GM19035 (cell line): Measurements from ENCODE around the gene SLC2A10.

ENCODE experiments used
- ATAC-seq: cut with Tn5 transposase; IDR thresholded peaks from one replicate; pipeline ENCODE4 v1.9.1; 2021; ENCODE audit not compliant: unreplicated experiment

The SLC2A10 gene

DNA sequence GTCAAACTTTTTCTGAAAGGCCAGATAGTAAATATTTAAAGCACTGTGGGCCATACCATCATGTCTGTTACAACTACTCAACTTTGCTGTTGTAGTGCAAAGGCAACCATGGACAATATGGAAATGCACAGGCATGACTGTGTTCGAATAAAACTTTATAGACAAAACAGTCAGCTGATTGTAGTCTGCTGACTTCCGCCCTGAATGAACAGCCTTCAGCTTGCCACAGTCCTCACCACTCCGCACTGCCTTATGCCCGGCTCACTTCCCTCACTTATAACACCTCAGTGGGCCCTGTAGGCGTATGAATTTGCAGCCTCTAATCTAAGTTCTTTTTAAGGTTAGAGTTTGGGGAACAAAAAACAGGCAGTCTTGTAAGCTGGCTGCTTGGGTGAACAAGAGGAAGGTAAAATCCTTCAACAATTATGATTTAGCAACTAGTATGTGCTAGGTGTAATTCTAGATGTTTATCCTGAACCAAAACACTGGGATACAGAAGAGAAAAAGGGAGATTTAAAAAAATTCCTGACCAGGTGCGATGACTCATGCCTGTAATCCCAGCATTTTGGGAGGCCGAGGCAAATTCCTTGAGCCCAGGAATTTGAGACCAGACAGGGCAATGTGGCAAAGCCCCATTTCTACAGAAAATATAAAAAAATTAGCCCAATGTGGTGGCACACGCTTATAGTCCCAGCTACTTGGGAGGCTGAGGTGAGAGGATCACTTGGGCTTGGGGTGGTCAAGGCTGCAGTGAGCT is 6.8 kb upstream of the SLC2A10 start:
- ATAC-seq: no peak

DNA sequence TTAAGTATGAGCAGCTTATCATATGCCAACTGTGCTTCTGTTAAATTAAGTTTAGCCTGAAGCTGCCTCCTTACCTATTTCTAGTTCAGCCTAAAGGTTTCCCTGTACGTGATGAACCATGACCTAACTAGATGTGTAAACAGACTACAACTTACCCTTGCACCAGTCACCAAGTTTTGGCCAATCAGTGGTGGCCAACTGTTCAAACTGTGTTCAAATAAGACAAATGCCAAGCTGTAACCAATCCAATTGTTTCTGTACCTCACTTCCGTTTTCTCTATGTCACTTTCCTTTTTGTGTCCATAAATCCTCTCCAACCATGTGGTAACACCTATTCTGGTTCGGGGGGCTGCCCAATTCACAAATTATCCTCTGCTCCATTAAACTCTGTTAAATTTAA is 6.0 kb upstream of the SLC2A10 start:
- ATAC-seq: no peak

DNA sequence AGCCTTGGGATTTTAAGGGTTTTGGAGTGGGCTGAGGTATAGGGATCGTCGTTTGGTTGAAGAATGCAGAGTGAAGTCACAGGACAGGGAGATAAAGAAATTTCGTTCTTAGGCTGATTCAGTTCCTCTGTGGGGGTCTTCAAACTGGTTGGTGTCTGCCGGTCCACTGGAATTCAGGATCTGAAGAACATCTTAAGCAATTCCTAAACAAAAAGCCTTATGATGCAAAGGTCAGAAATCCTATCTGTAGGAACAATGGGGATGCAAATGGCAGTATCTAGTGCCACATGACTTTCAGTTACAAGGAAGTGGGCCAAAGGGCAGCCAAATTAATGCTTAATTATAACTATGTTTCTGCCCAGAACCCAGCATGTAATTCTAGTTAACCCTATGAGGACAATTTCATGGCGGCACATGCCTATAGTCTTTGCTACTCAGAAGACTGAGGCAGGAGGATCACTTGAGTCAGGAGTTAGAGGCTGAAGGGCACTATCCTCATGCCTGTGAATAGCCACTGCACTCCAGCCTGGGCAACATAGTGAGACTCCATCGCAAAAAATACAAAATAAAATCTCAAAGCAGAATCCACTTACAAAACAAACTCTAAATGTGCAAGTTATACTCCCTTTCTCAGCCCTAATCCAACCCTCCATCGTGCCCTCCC is 4.6 kb upstream of the SLC2A10 start:
- ATAC-seq: no peak

DNA sequence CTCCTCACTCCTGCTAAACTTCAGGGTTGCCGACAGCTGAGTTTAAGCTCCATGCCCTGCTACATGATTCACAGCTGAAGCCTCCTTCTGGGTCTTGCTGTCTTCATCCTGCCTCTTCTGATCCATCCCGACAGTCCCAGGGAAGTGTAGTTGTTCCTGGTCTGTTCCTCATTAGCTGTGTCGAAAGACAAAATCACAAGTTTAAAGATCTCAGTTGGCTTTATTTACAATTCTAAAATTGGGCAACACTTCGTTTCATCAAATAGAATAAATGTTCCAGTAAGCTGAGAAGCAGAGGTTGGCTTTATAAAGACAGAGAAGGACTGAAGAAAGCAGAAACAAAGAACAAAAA is 4.1 kb upstream of the SLC2A10 start:
- ATAC-seq: no peak

DNA sequence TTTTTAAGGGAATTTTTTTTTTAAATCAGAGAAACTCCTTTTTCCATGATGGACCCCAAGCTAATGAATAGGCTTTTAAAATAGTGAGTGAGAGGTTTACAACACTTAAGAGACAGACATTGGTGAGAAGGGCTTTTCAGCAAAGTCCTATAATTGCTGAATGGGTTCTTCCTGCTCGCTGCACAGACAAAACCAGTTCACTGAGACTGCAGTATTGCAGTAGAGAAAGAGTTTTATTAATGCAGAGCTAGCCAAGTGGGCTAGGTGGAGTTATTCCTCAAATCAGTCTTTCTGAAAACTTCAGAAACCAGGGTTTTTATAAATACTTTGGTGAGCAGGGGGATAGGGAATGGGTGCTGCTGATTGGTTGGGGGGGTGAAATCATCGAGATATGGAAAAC is 3.2 kb upstream of the SLC2A10 start:
- ATAC-seq: no peak

DNA sequence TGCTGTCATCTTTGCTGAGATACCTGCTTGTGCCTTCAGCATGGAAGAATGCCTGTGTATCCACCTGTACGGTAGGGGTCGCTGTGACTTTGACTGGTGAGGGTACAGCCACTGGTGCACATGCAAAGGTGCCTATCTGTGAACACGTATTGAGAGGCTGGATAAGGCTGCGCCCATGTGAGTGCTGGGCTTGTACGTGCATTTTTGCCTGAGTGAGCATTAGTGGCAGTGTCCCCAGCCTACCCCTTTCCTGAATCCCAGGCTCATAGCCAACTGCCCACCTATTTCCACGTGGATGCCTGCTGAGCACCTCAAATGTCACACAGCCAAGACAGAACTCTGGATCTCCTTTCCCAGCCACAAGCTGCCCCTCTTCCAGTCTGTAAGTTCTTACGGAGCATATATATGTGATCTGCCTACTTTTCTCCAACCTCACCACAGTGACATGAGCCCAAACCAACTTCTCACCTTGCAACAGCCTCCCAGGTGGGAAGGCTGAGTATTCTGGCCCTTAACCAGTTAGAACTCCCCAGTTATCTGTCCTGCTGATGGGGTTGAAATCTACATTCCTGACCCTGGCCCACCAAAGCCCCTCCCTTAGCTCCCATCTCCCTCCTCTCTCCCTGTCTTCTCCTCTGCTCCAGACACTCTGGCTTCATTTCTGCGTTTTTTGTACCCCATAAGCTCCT is 1.1 kb upstream of the SLC2A10 start:
- ATAC-seq: no peak

DNA sequence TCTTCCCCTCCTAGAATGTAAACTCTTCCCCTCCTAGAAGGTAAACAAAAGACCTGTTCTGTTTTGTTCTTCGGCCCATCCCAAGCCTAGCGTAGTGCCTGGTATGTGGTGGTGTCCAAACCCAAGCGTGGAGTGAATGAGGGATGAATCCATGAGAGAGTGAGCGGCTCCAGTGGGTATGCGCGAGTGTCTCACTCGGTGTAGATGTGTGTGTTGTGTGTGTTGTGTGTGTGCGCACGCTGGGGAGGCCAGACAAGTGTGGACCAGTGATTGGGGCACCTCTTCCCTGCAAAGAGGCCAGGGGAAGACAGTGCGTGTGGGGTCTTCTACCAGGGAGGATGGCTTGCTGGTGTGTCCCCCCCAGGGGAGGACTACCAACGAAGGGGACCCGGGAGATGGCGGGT is 392 bp upstream of the SLC2A10 start:
- ATAC-seq: no peak

DNA sequence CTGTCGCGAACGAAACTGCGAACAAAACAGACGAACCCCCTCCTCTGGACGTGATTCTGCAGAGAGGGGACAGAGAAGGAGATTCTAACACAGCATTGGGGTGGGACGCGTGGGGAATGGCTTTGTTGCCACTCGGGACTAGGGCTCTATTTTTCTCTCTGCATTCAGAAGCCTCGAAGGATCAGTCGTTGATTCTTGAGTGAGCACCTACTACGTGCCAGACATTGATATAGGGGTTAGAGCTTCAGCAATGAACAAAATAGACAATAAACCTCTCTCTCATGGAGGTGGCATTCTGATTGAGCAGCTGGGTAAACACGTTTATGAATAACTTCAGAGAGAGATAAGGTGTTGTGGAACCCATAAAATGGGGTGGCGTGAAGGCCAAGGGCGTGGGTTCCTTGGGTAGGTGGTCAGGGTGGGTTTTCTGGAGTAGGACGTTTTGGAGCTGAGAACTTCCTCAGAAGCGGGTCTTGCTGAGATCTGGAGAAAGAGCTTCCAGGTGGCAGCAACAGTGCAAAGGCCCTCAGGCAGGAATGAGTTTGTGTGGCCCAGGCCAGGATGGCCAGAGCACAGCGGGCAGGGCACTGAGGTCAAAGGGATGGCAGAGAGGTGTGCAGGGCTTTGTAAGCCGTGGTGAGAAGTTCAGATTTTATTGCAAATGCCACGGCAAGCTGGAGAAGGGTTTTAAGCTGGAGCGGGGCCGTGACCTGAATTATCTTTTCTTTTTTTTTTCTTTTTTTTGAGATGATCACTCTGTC is 884 bp downstream of the SLC2A10 start:
- no peak for ATAC-seq

DNA sequence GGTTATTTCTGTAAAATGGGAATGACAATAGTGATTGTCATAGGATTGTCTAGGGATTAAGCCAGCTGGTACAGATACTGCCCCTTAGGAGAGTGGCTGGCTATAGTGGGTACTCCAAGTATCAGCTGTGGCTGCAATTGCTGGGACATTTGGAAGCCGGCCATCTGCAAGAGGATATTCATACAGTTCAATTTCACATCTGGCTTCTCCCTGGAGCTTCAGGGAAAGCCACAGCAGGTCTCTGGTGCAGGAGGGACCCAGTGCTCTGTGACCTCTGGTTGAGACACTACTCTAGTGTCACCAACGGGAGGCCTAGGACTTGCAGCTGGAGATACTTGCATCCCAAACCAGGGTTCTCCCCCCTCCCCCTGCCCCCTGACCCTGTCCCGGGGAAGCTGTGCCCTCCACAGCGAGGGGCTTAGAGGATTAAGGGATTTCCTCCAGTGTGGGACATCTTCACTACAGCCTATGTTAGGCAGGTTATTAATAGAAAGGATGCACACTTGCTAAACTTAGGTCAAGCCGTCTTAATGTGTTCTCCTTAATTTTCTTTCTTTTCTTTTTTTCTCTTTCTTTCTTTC is 2.7 kb downstream of the SLC2A10 start:
- no peak for ATAC-seq

DNA sequence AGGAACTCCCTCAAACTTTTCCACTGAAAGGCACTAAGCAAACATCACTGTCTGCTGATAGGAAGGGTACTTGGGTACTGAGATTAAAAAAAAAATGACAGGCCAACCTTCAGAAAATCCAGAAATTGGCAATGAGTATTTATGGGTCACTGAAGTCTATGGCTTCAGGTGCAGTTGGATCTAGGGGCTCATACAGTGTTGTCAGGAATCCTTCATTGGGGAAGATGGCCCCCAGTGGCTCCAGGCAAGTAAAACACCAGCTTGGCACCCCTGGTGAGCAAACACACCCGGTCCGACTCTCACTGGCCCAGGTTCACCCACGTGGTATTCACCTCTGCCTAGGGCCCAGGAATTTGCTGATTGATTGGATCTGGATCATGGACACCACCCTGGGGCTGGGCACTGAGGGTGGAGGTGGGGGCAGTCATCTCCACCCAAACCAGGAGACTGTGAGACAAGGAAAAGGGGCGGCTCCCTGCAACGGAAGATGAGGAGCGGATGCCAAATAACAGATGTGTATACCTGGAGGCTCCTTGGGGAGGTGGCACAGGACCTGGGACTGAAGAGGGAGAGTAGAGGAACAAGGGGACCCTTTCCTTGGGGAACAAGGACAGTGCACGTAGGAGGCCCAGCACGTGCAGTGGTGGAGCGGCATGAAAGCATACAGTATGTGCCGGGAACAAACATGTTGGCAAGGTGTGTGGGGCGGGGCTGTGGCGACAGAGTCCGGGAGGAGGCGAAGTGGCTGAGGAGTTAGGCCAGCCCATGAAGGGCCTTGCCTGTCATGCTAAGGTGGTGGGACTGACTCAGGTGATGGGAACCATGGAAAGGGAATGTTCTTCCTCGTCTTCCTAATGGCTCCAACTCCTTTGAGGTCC is 4.7 kb downstream of the SLC2A10 start:
- no peak for ATAC-seq

DNA sequence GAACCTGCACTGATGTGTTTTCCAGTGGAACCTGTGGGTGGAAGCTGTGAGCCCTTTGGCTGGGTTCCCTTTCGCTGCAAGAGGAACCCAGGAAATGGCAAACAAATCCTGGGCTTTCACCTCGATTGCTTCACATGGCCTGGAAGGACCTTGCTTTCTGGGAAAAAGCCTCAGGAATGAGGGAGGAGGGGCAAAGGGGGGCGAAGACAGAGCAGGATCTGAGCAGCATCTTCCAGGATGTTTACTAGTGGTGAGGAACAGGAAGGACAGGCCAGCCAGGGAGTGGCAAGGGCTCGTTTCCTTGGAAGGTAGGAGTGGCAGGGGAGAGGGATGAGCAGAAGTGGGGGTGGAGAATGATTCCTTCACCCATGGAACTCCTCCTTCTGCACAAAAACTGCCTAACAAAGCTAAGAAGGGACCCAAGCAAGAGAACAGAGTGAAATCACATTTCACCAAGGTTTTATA is 5.9 kb downstream of the SLC2A10 start:
- no peak for ATAC-seq

DNA sequence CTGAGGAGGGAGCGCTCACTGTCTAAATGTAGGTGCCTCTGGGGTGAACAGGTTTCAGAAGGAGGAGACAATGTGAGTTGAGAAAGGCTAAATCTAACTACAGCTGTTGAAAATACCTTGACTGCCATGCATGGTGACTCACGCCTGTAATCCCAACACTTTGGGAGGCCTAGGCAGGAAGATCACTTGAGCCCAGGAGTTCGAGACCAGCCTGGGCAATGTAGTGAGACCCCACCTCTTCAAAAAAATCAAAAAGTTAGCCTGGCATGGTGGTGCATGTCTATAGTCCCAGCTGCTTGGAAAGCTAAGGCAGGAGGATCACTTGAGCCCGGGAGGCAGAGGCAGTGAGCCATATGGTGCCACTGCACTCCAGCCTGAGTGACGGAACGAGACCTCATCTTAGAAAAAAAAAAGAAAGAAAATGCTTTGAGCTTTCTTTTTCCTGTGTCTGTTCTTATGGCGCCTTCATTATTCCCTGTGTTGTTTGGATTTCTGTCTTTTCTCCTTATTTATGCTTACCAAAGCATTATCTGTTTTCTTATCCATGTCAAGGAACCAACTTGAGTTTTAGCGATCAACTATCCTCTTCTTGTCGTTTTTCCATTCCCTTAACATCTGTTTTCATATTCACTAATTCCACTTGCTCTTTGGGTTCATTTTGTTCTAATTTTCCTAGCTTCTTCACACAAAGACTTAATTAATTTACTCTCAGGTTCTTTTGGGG is 8.5 kb downstream of the SLC2A10 start:
- no peak for ATAC-seq

DNA sequence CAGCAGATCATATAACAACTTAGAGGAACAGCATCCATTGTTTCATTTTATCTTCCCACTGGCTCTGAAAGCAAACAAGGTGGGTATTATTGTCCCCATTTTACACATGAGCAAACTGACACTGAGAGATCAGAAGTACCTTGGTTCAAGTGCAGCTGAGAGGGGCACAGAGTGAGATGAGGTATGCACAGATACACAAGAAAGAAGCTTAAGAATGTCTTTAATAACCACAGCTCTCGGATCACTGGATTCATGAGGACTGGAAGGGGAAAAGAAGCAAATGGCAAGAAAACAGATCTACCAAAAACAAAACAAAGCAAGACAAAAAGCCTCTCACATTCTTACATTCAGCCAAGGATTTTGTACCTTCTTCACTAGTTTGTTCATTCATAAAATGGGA is 10.6 kb downstream of the SLC2A10 start:
- ATAC-seq: no peak

DNA sequence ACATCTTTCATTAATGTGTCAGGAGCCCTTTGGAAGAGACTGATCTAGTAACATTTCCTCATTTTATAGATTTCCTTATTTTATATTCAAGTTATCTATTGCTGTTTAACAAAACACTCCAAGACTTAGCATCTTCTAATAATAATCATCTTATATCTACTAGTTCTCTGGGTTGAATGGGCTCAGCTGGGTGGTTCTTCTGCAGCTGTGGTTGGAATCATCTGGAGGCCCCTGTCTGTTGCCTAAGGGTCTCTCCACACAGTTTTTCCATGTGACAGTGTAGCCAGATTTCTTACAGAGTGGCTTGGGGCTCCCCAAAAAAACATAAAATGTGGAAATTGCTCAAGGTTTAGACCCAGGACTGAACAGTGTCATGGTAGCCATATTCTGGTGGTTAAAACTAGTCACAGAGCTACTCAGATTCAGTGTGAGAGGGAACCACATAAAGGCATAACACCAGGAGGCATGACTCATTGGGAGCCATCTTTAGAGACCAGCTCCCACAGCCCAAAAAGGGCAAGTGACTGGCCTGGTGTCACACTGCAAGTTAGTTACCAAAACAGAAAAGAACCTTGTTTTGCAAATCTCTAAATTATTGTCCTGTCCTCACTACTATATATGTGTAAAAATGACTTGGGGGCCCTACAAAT is 11.5 kb downstream of the SLC2A10 start:
- ATAC-seq: no peak

DNA sequence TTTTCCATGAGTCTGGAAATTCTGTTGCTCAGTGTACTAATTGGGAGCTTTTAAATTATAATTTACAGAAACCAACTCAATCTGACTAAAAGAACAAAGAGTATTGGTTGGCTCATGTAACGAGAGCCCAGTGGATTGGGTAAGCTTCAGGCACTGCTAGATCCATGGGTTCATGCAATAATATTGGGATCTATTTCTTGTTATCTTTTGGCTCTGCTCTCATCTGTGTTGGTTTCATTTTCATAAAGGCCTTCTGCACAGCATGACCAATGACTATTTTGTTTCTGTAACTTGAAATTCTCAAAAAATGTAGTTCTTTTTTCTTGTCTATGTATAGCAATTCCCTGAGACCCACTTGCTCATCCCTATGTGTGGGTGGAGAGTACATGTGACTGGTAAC is 12.0 kb downstream of the SLC2A10 start:
- ATAC-seq: no peak

DNA sequence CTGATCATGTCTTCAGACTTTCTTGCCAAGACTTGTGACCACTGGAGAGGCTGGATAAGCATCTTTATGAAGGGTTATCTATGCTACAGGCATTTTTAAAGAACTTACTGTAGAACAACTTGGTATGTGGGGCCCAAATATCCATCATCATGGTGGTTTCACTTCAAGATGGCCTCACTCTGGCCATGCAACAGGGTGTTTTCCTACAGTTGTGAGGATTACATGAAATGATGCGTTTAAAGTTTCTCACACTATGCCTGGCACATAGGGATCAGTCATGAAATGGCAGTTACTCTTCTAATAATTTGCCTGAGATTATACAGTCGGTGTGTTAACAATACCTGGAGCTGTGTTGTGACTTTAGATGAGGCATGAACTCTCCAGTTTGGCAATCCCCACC is 13.0 kb downstream of the SLC2A10 start:
- no peak for ATAC-seq

DNA sequence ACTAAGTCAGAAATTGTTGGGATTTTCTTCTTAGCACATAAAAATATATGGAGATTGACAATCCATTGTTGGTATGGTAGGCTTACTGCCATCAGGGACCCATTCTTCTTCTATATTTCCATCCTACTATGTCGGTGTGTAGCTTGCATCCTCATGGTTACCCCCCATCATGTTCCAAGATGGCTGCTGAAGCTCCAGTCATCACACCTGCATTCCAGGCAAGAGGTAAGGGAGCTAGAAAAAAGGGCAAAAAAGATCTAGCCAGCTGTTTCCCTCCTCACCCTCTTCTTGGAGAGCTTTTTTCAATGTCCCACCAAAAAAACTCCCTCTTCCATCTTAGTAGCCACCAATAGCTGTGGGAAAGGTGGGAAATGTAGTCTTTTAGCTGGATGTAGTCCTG is 13.6 kb downstream of the SLC2A10 start:
- ATAC-seq: no peak

DNA sequence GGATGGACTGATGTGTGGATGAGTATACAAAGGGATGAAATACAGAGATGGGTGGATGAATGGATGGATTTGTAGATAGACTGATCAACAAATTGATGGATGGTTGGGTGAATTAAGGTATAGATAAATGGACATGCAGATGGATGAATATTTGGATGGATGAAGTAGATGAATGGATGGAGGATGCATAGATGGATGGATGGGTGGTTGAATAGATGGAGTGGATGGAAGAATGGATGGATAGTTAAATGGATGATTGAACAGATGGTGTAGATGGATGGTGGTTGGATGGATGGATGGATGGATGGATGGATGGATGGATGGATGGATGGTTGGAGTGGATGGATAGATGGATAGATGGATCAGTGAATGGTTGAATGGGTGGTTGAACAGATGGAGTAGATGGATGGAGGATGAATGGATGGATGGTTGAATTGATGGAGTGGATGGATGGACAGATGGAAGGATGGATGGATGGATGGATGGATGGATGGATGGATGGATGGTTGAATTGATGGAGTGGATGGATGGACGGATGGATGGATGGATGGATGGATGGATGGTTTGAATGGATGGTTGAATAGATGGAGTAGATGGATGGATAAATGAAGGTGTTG is 15.0 kb downstream of the SLC2A10 start:
- ATAC-seq: no peak
